GM19455 (cell line): ENCODE results near the gene PPFIA3.

Experiments used
- ATAC-seq: cut with Tn5 transposase; IDR thresholded peaks from one replicate; pipeline ENCODE4 v1.9.1; 2021; ENCODE audit not compliant: unreplicated experiment

The PPFIA3 gene

DNA sequence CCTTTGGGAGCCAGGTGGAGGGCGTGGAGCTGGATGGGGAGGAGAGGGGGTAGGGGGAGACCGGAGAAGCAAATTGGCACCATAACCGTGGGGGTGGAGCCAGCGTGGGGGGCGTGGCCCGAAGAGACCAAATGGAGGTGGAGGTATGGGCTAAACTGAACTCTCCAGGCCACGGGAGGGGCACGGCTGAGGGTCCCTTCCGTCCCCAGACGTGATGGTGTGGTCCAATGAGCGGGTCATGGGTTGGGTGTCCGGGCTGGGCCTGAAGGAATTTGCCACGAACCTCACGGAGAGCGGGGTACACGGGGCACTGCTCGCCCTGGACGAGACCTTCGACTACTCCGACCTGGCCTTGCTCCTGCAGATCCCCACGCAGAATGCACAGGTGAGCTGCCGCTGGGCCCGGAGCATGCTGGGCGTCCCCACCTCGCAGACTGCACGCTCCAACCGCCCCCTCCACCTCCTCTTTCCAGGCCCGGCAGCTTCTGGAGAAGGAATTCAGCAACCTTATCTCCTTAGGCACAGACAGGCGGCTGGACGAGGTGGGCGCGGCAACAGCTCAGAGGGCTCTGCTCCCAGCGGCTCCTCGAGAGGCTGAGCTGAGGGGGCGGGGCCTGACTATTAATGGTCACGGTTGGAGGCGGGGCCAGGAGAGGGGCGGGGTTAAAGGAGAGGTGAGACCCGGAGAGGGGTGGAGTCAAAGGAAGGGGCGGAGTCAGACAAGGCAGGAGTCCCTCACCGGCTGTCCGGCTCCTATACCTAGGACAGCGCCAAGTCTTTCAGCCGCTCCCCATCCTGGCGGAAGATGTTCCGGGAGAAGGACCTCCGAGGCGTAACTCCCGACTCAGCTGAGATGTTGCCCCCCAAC is 29.7 kb downstream of the PPFIA3 start:
- no peak for ATAC-seq

DNA sequence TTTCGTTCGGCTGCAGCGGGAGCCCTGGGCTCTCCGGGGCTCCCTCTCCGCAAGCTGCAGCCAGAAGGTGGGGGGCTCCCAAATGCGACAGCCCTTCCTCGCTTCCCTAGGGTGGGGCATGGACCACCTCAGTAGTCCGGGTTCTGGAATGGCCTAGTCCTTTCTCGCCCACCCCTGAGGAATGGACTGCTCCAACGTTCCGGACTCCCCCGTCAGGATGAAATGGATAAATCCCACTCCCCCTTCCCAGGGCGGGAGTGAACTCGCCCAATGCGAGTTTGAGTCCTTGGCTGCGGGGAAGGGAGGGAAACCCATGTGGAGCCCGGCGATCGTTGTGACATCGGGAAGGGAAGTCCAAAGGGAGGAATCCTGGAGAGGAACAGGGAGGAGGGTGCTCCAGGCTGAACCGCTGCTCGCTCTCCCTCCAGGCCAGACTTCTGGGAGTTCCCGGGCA is 30.3 kb downstream of the PPFIA3 start:
- no peak for ATAC-seq

DNA sequence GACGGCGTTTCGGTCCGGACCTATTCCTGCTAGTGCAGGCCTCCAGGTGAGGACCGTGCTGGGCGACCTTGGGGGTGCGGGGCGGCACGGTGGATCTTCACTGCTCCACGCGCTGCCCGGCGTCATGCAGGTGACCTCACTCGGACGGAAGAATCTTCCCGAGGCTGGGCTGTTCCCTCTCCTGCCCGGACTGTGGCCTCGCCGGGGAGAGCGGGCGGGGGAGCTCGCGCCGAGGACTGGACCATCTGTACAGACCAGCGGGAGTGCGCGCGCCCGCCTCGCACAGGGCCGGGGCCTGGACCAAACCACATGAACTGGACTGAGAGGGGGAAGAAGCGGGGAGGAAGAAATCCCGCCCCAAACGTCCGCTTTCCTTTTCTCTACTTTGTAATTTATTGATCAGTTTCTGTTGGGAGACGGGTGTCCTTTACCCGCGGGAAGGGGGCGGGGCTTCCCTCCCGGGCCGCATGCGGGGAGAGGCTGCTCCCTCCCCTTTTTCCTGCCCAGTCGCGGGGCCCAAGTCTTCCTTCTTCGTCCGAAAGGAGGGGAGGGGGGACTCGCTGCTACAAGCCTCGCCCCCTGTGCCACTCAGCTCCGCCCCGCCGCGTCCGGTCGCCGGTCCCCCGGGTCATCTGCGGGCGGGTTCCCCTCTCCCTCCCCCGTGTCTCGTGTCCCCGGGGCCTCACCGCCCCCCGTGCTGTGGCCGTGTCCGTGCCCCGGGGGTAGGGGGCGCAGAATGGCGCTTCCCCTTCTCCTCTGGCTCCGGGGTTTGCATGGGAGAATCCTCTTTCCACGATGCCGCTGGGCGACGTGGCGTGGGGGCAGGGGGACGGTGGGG is 31.0 kb downstream of the PPFIA3 start:
- ATAC-seq: no peak

DNA sequence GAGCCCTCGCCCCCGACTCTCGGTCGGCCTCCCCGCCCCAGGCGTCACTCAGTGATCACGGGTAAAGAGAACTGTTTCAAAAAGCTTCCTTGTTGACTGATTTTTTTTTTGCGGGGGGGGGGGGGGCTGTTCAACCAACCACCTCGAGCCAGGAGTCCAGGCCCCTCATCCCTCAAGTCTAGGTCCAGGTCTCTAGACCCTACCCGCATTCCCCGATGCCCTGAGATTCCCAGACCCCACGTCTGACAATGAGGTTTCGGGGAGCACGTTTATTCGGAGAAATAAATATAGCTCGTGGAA is 31.6 kb downstream of the PPFIA3 start:
- no peak for ATAC-seq

DNA sequence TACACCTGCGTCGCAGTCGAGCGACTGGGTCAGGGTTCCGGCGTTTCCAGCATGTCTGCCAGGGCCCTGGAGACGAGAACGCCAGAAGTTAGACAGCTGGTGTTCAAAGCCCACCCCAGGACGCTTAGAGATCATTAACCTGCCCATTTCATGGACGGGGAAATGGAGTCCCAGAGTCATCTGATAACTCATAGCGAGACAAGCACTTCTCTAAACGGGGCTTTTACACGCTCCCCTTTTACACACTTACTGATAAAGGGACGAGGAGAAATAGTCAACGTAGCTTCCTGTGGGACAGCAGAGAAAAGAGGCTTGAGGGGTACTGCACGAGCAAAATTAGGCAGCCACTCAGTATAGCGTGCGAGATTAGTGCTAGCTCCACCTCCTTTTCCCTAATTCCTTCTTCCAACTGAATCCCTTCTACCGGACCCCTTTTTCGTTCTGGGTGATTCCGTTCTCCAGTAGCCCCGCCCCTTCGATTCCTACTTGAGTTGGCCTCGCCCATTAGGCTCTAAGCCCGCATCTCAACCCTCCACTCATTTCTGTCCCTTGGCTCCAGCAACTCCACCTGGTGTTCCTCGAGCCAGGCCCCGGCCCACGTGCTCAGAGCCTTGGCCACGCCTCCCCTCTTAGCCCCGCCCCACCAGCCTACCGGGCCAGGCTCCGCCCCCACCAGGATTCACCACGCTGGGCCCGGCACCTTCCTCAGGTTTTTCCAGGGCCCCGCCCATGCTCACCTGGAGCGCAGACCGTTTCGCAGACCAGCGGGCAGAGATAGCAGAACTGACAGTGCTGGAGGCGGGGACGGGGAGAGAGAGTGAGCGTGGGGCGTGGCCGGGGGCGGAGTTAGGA is 32.1 kb downstream of the PPFIA3 start:
- no peak for ATAC-seq

DNA sequence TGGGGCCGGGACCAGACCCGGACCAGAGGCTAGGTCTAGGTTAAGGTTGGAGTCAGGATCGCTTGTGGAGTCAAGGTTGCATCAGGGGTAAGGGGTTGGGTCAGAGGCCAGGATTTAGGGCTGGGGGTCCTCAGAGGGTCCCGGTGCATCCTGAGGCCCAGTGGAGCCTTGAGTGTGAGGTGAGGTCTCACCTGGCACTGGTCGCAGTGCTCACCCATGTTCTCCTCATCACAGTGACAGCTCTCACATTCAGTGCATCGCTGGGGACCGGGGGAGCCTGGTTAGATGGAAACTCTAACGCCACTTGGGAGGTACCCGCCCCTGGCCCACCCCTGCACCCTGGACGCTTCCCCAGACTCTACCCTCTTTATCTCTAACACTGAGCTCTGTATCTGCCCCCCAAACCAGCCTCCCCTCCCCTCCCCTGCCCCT is 32.8 kb downstream of the PPFIA3 start:
- ATAC-seq: no peak

DNA sequence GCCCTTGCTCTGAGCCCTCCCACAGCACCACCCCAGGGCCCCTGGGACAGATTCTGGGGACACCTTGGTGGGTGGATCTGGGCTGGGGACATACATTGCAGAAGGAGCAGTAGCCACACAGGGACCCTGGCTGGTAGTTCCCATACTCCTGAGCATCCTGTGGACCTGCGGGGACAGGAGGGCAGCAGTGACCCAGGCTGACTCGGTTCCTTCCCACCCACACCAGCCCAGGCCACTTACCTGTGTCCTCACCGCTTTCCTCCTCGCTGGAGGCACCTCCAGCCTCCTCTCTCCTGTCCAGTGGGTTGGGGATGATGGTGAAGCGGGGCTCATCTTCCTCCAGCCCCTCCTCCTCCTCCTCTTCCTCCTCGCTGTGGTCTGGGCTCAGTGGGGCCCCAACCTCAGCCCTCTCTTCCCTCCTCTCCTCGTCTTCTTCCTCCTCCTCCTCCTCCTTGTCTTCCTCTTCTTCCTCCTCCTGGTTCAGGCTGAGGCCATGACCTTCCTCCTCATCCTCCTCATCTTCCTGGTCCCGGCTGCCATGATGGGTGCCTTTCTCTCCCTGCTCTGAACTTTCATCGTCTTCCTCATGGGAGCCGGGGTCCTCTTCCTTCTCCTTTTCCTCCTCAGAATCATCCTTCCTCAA is 33.9 kb downstream of the PPFIA3 start:
- ATAC-seq: no peak

DNA sequence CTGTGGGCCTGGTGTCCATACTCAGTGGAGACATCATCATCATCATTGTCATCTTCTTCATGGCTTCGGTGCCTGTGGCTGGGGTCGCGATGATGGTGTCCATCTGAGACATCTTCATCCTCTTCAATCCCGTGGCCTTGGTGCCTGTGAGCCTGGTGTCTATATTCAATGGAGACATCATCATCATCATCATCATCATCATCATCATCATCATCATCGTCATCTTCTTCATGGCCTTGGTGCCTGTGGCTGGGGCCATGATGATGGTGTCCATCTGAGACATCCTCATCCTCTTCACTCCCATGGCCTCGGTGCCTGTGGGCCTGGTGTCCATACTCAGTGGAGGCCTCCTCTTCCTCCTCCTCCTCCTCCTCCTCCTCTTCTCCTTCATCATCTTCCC is 34.9 kb downstream of the PPFIA3 start:
- no peak for ATAC-seq

DNA sequence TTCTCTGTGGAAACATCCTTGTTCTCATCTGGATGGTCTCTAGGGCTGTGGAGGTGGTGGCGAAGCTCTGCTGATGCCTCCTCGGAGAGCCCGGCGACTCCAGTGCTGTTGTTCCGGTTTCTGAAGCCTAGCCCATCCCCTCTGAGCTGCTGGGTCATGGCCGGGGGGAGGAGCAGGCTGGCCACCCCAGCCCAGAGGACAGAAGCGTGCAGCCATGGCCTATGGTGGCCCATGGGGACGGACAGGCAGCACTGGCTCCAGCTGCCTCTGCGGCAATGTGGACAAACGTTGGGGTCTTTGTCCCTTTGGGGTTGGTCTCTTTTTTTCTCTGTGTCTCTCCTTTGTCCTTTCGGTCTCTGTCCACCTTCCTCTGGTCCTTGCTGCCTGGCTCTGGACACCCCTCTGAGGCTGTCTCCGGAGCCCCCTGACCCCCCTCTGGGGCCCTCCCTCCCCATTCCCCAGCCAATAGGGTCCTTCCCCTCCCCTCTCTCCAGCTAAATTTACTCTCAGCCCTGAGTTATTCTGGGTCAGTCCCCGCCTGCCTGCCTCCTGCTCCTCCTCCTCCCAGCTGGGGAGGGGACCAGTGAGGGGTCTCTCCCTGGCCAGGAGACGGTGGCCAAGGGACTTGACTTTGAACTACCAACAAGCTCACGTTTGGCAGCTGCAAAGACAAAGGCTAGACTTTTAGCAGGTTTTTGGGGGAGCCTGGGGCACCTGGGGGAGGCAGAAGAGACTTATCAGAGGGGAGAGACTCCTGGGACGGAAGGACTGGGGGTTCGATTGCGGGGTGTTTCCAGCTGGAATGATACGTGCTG is 35.9 kb downstream of the PPFIA3 start, which contains the start of gene HRC:
HRC (minus strand) TSS at position 392 of the 815 bp plus-strand sequence; CDS start at position 233, 159 bp downstream.
- ATAC-seq: no peak

DNA sequence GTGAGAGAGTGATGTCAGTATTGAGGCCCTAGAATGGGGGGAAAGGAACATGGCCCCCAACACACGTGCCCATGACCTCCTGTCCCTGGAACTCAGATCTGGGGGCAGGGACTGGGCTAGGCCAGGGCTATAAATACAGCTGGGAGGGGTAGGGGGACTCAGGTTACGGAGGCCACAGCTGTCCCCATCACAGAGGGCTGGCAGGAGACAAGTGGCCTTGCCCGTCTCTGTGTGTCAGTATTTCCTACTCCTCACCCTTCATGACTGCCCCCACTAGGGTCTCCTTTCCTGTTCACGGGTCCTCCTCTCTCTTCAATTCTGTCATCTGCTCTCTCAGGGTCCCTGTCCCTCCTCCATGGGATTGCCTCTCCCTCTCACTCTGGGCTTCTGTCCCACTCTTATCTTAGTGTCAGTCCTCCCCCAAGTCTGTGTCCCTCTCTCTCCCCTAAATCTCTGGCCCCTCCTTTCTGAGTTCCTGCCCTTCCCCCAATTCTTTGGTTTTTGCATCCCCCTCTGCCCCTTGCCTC is 36.5 kb downstream of the PPFIA3 start:
- ATAC-seq: no peak

DNA sequence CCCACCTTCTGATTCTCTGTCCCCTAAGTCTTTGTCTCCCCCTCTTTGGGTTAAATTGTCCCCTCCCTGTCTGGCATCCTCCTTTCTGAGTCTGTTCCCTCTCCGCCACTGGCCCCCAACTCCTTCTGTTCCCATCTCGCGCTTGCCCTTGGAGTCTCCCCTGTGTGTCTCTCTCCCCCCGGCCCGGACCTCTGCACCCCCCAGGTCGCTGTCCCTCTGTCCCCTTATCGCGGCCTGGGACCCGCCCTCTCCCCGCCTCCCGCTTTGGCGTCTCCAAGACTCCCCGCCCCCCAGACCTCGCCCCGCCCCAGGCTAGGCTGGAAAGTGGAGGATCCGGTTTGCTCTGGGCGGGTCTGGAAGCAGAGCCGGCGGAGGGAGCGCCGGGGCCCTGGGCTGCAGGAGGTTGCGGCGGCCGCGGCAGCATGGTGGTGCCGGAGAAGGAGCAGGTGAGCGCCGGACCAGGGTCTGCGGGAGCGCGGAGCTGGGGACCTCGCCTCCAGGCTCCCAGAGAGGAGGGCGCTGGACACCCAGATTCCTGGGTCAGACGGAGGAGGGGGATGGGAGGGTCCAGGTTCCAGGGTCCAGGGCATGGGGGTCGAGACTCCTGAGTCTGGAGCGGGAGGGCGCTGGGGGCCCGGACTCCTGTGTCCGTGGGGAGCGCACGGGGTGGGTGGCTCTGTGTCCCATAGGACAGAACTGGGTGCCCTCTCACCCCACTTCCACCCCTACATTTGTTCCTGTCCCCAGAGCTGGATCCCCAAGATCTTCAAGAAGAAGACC is 38.3 kb downstream of the PPFIA3 start, which contains the start of gene TRPM4:
TRPM4 (plus strand) TSS at position 348 of the 780 bp plus-strand sequence; CDS start at position 423, 75 bp downstream.
- no peak for ATAC-seq

DNA sequence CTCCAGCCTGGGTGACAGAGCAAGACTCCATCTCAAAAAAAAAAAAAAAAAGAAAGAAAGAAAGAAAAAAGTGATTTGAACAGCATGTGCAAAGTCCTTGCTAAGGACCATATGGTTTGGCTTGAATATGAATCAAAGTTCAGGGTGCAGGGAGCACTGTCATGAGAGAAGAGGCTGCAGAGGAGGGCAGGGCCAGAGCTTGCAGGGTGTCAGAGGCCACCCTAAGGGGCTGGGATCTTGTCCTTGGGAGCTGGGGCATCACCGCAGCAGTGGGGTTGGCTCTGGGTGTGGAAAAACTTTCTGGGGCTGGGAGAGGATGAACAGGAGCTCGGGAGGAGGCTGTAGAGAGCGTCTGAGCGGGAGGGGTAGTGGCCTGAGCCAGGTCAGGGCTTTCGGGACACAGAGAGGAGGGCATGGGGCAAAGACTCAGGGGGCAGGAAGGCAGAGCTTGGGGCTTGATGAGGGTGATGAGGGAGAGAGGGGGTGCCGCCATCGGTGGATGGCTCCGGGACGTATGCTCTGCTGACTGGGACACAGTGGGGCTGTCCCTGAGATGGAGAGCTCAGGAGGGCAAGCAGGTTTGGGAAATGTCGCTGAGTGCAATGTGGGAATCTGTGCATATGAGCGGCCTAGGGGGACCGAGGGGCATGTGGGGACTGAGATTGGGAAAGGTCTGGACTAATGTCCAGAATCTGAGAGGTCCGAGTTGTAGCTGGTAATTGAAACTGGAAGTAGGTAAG is 41.3 kb downstream of the PPFIA3 start:
- no peak for ATAC-seq

DNA sequence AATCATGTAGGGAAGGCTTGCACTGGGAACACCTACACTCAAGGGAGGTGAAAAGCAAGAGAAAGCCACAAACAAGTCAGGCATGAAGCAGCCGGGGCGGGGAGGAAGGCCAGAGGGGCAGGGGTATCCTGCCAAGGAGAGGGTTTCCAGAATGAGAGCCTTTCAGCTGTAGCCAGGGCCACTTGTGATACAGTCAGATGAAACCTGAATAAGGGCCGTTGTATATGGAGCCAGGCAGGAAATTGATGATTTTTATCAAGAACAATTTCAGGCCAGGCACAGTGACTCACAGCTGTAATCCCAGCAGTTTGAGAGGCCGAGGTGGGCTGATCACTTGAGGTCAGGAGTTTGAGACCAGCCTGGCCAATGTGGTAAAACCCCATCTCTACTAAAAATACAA is 42.6 kb downstream of the PPFIA3 start:
- no peak for ATAC-seq

DNA sequence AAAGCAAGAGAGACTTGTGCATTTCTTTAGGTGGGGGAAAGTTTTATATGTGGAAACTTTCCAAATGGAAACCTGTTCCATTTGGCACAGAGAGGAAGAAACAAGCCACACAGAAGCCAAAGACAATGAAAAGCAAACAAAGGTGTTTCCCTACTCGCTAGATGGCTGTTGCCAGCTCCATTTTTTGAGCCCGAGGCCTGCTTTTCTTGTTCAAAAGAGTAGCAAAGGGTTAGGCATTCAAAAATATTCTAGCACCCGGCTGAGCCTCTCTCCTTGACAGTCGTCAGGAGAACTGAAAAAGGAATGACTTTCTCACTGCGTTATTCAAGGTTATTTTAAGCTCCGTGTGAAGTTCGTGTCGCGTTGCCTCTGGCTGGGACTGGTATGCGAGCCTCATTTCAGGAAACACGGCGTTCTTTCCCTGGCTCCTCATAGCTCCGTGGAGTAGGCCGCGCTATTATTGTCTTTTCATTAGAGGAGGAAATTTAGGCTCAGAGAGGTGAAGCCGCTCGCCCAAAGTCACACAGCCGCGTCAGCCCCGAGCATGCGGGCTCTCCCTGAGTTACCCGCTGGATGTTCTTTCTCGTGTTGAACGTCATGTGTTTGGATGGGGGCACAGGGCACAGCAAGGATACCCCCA is 45.9 kb downstream of the PPFIA3 start:
- ATAC-seq: no peak

DNA sequence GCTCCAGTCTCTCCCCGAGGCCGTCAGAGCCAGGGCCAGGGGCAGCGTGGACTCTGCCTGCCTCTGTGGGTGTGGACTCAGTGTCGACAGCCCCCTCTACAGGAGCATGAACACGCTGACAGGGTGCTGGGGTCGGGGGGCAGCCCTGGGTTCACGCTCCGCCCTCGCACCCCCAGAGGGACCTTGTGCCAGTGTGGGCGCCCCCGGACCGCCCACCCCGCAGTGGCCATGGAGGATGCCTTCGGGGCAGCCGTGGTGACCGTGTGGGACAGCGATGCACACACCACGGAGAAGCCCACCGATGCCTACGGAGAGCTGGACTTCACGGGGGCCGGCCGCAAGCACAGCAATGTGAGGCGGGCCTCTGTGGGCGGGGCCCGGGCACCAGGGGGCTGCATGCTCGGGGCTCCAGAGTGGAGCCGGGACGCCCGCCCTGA is 46.5 kb downstream of the PPFIA3 start:
- no peak for ATAC-seq

DNA sequence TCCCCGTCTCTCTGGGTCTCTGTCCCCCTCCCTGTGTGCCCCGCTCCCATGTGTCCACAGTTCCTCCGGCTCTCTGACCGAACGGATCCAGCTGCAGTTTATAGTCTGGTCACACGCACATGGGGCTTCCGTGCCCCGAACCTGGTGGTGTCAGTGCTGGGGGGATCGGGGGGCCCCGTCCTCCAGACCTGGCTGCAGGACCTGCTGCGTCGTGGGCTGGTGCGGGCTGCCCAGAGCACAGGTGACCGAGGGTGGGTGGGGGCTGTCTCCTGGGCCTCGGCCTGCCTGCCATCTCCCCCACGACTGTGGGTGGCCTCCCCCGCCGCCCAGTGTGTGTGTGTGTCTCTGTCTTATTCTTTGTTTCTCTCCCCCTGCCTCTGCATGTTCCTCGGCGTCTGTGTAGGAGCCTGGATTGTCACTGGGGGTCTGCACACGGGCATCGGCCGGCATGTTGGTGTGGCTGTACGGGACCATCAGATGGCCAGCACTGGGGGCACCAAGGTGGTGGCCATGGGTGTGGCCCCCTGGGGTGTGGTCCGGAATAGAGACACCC is 48.6 kb downstream of the PPFIA3 start:
- no peak for ATAC-seq

DNA sequence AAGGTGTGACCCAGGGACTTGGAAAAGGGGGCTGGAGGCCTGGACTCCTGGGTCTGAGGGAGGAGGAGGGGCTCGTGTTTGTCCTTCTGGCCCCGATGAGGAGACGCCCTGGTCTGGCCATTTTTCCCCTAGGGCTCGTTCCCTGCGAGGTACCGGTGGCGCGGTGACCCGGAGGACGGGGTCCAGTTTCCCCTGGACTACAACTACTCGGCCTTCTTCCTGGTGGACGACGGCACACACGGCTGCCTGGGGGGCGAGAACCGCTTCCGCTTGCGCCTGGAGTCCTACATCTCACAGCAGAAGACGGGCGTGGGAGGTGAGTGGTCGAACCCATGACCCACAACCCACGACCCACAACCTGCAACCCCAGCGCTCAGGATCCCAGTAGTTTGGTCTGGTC is 49.1 kb downstream of the PPFIA3 start:
- ATAC-seq: no peak
